ENCODE data around the gene SRP68.
A peak's percentile ranks its signal among the peaks of the same experiment; 100 is the strongest.

Gene SRP68

GRCh38 chr17:75996665-75997590 lies 75.4 kb downstream of the SRP68 start:
- peak; percentile 38 for DNase-seq

- DNase-seq = no peak
Observed at GRCh38 chr17:75995385-75995925, 76.9 kb downstream of the SRP68 start.

GRCh38 chr17:75994802-75995370 lies 77.4 kb downstream of the SRP68 start:
- DNase-seq = no peak

GRCh38 chr17:75991396-75991795 lies 80.9 kb downstream of the SRP68 start:
- DNase-seq = no peak
